ENCODE measurements around the gene EWSR1.

- TF ChIP-seq CREB1 (CRISPR knock-in tag; IDR thresholded peaks at IDR 0.05; ENCODE audit: low read depth) = no peak
- TF ChIP-seq, protein P1, sequence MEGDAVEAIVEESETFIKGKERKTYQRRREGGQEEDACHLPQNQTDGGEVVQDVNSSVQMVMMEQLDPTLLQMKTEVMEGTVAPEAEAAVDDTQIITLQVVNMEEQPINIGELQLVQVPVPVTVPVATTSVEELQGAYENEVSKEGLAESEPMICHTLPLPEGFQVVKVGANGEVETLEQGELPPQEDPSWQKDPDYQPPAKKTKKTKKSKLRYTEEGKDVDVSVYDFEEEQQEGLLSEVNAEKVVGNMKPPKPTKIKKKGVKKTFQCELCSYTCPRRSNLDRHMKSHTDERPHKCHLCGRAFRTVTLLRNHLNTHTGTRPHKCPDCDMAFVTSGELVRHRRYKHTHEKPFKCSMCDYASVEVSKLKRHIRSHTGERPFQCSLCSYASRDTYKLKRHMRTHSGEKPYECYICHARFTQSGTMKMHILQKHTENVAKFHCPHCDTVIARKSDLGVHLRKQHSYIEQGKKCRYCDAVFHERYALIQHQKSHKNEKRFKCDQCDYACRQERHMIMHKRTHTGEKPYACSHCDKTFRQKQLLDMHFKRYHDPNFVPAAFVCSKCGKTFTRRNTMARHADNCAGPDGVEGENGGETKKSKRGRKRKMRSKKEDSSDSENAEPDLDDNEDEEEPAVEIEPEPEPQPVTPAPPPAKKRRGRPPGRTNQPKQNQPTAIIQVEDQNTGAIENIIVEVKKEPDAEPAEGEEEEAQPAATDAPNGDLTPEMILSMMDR (conservative IDR thresholded peaks at IDR 0.05; ENCODE audit: low read depth in 2 of 2) = no peak
- TF ChIP-seq ETS1 (IDR thresholded peaks at IDR 0.05) = no peak
- no peak for TF ChIP-seq POLR2AphosphoS5 (IDR thresholded peaks at IDR 0.05; ENCODE audit: low read depth)
- no peak for TF ChIP-seq EZH2phosphoT487 (IDR thresholded peaks at IDR 0.05; ENCODE audit: unreplicated experiment)
- no peak for TF ChIP-seq EZH2 (IDR thresholded peaks at IDR 0.05; ENCODE audit: low read depth, unreplicated experiment)
- TF ChIP-seq, protein P2, sequence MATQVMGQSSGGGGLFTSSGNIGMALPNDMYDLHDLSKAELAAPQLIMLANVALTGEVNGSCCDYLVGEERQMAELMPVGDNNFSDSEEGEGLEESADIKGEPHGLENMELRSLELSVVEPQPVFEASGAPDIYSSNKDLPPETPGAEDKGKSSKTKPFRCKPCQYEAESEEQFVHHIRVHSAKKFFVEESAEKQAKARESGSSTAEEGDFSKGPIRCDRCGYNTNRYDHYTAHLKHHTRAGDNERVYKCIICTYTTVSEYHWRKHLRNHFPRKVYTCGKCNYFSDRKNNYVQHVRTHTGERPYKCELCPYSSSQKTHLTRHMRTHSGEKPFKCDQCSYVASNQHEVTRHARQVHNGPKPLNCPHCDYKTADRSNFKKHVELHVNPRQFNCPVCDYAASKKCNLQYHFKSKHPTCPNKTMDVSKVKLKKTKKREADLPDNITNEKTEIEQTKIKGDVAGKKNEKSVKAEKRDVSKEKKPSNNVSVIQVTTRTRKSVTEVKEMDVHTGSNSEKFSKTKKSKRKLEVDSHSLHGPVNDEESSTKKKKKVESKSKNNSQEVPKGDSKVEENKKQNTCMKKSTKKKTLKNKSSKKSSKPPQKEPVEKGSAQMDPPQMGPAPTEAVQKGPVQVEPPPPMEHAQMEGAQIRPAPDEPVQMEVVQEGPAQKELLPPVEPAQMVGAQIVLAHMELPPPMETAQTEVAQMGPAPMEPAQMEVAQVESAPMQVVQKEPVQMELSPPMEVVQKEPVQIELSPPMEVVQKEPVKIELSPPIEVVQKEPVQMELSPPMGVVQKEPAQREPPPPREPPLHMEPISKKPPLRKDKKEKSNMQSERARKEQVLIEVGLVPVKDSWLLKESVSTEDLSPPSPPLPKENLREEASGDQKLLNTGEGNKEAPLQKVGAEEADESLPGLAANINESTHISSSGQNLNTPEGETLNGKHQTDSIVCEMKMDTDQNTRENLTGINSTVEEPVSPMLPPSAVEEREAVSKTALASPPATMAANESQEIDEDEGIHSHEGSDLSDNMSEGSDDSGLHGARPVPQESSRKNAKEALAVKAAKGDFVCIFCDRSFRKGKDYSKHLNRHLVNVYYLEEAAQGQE (IDR thresholded peaks at IDR 0.05; ENCODE audit: unreplicated experiment) = no peak
- TF ChIP-seq JUNB (IDR thresholded peaks at IDR 0.05; ENCODE audit: unreplicated experiment) = no peak
- TF ChIP-seq NANOG (IDR thresholded peaks at IDR 0.05; ENCODE audit: borderline replicate concordance) = no peak
- no peak for TF ChIP-seq ZNF462 (CRISPR knock-in tag; IDR thresholded peaks at IDR 0.05)
- TF ChIP-seq ZNF114 (CRISPR knock-in tag; IDR thresholded peaks at IDR 0.05) = no peak
- TF ChIP-seq STAT1 (IDR thresholded peaks at IDR 0.05; ENCODE audit: unreplicated experiment) = no peak
Measured at GRCh38 chr22:29254286-29254660, 13.8 kb upstream of the EWSR1 start.

All from GM23338 (cell line).